NCI-H1694 (cell line): Measurements from ENCODE around the gene RFC2.
"Not testable (repeated sequence)": the region's sequence is repeated elsewhere in the genome, so short reads cannot be mapped to it uniquely, and the experiment has no call there.

ENCODE experiments used
- DNase-seq: peaks from one replicate; lab custom pipeline; 2025; lab: John Stamatoyannopoulos, UW

Gene RFC2

DNA sequence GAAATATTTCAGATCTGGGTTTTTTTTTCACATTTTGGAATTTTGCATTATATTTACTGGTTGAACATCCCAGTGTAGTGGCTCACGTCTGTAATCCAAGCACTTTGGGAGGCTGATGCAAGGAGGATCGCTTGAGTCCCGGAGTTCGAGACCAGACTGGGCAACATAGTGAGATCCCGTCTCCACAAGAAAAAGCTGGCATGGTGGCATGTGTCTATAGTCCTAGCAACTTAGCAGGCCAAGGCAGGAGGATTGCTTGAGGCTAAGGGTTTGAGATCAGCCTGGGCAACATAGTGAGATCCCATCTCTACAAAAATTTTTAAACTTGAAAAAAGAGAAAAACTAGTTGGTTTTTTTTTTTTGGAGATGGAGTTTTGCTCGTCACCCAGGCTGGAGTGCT lies 6.0 kb downstream of the RFC2 start:
- no peak for DNase-seq

DNA sequence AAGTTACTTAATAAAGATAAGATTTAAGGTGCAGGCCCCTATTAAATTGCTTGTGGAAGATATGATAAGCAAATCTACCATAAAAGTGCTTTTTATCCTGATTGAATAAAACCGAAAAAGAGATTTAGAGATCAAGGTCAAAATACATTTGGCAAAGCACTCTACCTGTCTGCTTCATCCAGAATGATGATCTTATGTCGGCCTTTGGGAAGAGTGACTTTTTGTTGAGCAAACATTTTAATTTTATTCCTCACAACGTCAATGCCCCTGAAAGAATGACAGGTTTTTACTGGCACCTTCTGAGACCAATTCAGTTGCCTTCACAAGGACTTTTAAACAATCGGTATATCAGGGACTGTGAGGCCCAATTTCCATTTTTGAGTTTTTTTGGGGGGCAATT lies 7.7 kb downstream of the RFC2 start:
- no peak for DNase-seq

DNA sequence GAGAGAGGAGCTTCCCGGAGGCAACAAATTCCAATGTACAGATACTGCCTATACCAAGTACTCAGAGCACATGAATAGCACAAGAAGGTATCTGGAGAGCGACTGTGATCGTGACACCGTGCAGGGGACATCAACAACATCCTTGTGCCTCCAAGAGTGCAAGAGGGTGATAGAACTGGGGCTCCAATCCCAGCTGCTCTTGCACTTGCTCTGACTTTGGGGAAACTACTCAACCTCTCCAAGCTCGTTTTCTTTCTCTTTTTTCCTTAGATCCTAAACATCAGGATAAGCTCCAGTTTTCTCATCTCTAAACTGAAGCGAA lies 12.1 kb downstream of the RFC2 start:
- DNase-seq: no peak

DNA sequence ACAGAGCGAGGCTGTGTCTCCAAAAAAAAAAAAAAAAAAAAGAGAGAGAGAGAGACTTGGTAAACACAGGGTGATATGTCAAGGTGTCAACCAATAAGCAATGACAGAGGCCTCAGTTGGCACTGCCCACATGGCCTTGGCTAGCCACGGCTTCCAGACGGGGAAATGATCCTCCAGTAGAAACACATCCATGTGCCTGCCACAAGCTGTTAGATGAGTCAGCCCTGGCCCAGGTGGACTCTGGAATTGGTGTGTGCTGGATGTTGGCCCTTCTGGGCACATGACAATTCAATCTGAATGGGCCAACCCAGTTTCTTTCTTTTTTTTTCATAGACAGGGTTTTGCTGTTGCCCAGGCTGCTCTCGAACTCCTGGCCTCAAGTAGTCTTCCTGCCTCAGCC lies 13.7 kb downstream of the RFC2 start:
- no peak for DNase-seq

DNA sequence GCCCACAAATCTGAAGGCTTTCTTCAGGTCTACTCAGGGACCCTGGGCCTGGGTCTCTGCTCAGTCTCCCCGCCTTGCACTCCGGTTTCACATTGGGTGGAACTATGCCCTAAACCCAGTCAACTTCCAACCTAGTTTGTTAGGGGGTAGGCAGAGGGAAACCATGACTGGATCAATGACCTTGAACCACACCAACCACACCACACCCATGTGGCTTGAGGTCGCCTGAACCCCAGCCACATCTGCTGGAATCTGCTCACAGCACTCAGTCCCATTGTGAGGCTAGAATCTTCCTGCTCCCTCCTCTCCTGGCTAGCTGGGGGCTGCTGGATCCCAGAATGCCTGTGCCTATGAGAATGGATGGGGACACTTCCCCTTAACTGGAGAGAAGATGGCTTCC lies 17.9 kb downstream of the RFC2 start:
- no peak for DNase-seq

DNA sequence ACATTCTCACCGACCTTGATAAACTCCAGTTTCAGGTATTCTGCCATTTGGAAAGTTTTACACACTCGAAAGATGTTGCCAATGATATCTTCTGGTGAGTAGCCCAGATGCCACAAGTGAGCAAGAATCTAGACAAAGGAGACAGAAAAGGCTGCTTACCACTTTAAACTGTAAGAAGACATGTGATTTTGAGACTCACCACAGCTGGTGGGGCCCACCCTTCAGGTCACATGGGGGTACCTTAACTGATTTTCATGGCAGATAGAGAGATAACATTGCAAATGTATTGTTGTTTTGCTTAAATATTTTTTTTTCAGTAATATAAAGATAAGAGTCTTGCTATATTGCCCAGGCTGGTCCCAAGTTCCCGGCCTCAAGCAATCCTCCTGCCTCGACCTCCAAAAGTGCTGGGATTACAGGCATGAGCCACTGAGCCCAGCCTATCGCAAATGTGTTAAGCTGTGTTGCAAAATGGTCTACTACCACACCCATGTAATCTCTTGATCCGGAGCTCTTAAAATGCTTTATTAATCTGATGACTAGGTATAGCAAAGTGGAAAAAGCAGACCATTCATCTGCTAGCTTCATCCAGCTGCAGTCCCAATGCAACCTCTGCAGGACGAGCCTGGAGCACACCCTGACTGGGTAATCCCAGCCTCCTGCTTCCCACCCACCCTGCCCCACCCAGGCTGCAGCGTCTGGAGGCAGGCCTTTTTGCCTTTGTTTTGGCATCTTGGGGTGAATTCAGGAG lies 18.5 kb downstream of the RFC2 start:
- DNase-seq: no peak

DNA sequence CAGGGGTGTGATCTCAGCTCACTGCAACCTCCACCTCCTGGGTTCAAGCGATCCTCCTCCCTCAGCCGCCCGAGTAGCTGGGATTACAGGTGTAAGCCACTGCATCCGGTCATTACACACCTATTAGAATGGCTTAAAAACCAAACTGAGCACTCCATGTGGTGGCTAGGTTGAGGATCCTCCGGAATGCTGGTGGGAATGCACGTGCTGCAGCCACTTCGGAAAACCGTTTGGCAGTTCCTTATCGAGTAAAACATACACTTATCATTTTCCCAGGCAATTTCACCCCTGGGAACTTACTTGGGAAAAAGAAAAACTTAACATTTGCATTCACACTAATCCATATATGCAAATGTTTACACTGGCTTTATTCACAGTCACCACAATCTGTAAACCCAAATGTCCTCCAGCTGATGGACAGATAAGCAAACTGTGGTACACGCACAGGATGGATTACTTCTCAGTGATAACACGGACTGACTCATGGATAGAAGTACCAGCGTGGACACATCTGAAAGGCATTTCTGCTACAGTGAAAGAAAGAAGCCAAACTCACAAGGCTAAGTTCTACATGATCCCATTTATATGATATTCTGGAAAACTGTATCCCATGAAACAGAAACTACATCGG lies 20.4 kb downstream of the RFC2 start:
- no peak for DNase-seq

DNA sequence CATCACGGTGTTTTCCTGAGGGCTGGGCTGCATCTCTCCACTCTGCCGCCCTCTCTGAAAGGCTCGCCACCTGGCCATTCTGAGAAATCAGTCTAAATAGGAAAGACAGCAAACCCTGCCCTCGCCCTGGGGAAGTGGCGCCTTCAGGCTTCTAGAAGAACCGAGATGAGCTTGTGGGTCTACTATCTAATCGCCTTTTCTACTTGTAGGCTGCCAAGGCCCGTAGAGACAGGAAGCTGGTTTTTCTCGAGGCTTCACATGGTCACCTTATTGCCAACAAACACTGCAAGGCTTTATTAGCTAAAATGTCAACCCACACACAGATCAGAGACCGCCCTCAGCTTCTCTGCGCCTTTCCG lies 23.0 kb downstream of the RFC2 start:
- no peak for DNase-seq

DNA sequence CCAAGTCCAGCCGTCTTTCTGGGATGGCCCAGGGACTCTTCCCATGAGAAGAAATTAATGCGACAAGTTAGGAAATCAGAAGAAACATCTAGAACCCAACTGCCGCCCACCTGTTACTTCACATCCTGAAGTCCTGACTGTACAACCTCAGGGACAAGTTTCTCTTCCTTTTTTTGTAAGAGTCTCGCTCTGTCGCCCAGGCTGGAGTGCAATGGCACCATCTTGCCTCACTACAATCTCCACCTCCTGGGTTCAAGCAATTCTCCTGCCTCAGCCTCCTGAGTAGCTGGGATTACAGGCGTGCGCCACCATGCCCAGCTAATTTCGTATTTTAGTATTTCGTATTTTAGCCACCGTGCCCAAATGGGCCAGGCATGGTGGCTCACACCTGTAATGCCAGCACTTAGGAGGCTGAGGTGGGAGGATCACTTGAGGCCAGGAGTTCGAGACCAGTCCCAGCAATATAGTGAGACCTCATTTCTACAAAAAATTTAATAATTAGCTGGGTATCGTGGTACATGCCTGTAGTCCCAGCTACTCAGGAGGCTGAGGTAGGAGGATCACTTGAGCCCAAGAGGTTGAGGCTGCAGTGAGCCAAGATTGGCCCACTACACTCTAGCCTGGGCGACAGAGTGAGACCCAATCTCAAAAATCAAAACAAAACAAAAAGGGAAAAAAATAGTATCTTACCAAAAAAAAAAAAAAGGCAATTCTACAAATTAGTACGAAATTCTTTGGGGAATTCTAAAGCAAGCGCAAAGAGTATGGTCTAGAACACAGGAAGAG lies 23.6 kb downstream of the RFC2 start:
- no peak for DNase-seq

DNA sequence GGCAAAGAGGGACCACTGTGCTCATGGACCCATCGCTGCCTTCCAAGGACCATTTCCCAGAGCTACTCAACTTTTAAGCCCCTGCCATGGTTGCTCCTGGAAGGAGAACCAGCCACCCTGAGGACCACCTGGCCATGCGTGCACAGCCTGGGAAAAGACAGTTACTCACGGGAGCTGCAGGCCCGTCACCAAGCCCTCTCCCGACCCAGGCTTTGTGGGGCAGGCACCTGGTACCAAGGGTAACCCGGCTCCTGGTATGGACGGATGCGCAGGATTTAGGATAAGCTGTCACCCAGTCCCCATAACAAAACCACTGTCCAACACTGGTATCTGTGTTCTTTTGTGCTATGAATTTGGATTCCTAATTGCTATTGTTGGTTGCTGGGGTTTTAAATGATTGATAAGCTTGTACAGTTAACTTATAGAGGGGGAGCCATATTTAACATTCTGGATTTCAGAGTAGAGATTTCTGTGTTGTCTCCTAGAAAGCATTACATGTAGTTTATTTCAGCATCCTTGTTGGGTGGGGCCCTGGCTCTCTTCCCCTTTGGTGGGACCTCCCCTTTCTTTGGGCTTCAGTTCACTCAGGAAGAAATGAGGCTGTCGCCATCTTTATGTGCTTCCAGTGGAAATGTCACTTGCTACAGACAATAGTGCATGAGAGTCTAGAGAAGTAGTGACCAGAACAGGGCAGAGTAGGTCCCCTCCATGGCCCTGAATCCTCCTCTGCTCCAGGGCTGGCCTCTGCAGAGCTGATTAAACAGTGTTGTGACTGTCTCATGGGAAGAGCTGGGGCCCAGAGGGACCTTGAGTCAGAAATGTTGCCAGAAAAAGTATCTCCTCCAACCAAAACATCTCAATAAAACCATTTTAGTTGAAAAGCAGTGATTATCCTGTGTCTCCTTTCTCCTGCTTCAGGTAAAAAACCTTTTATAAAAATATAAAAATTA lies 25.0 kb downstream of the RFC2 start:
- DNase-seq: no peak

DNA sequence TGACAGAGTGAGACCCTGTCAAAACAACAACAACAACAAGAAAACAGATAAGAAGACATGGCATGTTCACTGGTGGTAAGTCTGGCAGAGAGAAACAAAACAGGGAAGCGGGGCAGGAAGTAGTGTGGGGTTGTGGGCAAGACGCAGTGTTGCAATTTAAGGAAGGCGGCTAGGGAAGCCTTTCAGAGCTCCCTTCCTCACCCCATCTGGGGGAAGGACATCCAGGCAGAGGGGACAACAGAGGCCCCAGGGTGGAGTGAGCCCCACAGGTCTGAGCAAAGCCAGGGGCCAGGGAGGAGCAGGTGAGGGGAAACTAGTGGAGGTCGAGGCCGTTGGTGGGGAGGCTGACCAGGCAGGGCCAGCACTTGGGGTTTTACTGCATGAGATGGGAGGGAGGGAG lies 27.6 kb downstream of the RFC2 start:
- no peak for DNase-seq

DNA sequence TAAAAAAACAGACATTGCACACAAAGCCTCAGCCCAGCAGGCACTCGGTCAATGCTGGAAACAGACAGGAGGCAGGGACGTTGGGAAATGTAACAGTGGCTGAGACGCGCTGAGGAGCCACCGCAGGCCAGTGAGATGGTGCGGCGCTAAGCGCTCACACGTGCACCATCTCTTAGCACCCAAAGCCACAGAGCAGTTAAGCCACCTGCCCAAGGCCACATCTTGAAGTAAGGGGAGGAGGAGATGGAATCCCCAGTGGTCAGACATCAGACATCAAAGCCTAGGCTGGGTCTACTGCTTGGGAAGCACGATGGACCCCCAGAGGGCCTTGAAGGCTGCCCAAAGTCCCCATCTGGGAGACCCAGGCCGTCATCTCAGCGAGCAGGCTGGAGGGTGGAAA lies 28.8 kb downstream of the RFC2 start:
- no peak for DNase-seq

DNA sequence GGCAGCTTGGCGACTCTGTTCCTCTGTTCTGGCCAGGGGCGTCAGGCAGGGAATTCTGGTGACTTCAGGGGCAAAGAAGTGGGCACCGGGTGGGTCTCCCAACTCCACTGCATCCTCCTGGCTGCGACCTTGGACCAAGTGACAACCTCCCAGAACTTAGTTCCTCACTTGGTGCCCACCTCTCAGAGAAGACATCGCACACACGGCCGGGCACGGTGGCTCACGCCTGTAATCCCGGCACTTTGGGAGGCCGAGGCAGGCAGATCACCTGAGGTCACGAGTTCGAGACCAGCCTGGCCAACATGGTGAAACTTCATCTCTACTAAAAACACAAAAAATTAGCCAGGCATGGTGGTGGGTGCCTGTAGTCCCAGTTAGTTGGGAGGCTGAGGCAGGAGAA lies 29.3 kb downstream of the RFC2 start:
- not testable (repeated sequence) for DNase-seq

DNA sequence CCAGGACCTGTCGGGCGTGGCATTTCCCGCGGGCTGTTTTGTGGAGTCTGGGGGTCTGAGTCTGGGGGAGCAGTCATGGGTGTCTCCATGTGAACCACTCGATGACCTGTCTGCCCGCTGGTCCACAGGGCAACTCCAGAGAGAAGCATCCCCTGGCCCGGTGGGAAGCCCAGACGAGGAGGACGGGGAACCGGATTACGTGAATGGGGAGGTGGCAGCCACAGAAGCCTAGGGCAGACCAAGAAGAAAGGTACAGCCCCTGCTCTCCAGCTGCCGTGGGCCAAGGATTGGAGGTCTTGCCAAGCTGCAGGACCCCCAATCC lies 29.7 kb downstream of the RFC2 start:
- DNase-seq: no peak

DNA sequence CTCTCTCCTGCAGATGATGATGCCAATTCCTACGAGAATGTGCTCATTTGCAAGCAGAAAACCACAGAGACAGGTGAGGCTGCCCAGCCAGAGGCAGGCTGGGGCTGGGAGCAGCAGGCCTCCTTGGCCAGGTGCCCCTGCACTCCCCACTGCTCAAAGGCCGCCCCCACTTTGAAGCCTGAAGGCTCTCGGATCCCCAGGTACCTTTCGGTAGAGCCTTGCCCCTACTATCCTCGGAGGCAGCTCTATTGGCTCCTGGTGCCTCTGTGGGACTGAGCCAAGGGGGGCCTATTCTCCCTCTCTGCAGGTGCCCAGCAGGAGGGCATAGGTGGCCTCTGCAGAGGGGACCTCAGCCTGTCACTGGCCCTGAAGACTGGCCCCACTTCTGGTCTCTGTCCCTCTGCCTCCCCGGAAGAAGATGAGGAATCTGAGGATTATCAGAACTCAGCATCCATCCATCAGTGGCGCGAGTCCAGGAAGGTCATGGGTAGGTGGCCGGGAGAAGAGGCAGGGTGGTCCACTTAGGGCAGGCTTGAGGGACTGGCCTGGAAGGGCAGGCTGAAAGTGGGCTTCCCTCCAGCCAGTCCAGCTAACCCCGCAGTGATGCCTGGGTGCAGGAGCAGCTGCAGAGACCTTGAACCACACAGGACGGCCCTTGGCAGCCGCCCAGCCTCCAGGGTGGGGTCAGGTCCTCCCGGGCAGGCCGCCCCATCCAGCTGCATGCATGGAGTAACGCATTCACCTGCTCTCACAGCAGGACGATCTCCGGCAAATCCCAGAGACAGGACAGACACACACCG lies 30.3 kb downstream of the RFC2 start:
- DNase-seq: no peak

DNA sequence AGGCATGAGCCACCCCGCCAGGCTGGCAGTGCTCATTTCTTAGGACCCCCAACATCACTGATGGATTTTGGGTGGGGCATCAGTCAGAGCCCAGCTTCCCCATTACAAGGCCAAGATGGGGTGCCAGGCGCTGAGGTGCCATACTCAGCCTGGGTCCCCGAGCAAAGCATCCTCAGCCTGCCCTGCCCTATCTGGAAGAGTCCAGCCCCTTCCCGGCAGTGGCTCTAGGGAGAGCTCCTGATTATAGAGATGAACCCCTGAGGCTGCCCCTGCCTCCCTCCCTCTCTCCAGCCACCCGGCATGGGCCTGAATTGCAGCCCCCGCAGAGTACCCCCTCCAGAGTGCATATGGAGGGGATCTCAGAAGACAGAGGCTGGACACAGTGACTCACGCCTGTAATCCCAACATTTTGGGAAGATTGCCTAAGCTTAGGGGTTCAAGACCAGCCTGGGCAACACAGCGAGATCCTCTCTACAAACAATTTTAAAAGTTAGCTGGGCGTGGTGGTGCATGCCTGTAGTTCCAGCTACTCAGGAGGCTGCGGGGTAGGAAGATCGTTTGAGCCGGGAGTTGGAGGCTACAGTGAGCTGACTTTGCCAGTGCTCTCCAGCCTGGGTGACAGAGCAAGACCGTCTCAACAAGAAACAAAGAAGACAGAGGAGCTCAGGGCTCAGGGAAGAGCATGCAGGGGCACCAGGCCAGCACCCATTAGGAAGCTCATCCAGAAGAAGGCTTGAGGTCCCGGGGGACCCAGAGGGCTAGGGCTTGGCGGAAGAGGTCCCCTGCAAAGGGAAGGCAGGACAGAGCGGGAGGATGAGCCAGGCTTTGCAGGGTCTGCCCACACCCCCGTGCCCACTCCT lies 31.1 kb downstream of the RFC2 start:
- DNase-seq: no peak

DNA sequence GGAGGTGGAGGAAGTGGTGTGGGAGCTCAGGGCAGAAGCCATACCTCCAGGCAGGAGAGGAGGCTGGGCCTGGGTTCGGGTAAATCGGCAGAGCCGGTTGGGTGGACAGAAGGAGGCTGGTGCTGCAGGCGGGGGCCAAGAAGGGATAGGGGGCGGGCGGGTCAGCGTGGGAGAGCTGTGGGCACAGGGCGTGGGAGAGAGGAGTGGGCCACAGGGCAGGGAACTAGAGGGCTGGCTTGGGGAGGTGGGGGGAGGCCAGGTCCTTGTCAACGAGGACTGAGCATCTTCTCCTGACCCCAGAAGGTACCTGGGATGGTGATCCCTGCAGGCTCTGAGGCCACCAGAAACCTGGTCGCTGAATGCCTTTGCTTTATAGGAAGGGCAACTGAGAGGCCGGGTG lies 32.5 kb downstream of the RFC2 start:
- no peak for DNase-seq

DNA sequence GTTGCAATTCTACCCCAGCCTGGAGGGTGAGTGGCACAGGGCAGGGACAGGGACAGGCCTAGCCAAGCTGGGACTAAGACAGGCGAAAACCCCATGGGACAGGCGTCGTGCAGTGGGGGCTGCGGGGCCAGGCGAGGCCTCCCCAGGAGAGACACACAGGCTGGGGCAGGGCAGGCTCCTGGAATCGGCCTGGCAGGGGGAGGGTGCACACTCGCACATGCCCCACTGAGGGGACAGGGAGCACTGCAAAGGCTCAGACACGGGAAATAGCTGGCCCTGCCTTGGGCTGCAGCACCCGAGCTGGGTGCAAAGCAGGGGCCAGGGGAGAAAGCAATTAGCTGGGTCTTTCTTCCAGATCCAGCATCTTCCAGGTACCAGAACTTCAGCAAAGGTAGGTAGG lies 34.0 kb downstream of the RFC2 start:
- no peak for DNase-seq

DNA sequence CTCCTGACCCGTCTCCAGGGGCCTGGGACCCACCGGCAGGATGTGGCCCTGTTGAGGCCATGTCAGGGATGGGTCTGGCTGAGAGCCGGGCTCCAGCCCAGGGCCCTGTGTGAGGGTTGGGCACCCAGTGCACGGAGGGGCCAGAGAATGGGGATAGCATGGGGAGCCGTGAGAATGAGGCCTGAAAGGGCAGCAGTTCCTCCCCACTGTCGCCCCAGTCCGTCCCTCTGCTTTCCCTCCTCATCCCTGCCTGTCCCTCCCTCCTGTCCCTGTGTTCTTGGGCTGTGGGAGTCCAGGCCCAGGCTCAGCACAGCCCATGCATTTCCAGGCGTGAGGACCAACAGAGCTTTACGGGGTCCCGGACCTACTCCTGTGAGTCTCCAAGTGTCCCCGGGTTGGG lies 34.8 kb downstream of the RFC2 start:
- DNase-seq: no peak

DNA sequence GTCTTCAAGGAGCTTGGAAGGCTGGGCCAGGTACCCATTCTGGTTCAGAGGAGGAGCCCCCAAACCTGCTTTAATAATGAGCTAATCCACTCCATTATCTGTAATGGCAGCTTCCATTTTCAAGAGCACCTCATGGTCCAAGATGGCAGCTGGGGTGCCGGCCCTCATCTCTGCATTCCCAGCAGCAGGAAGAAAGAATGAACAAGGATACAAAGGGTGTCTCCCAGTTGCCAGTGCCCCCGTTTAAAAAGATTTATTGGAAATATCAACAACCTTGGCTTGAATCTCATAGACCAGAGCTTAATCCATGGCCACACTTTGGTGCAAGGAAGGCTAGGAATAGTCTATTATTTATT lies 35.9 kb downstream of the RFC2 start:
- DNase-seq: no peak
